Stimulated activated CD4-positive, alpha-beta T cell treated with anti-CD3 and anti-CD28 coated beads, Interleukin-15, amount 100 ng/mL, for 24 hours (primary cell): ENCODE measurements around the gene SLC19A1.

Source experiments
- DNase-seq: peaks from one replicate; pipeline ENCODE4 v3.0.0-alpha.2; 2020

The SLC19A1 gene

GRCh38 chr21:45515241-45516061, 26.8 kb downstream of the SLC19A1 start:
- DNase-seq = no peak

DNA sequence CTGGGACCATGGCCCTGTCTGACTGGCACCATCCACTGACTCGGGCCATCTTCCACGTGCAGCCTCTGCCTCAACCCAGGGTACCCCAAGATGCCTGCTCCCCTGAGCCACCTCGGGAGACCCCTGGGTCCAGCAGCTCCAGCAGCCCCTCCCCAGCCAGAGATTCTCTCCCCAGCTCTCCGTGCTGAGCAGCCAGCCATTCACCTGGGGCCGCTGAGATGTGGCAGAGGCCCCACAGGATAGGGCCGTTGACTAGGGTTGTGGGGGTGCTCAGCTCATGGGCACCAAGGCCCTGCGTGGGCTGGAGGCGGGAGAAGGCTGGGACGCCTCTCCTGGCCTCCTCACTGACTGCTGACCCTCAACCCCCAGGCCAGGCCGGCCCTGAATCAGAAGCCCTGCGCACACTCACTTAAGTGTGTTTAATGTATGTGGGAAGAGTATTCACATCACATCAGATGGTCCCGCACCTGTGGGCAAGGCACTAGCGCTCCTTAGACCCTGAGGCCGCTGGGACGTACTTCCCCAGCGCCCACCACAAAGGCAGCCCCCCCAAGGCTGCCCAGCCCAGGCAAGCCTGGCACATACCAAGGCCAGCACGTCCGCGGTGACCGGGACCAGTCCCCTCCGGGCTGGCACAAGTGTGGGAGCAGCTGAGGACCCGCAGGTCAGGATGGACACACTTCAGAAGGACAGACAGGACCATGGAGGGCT, 27.8 kb downstream of the SLC19A1 start:
- no peak for DNase-seq

- no peak for DNase-seq
Observed at GRCh38 chr21:45513741-45514310, 28.4 kb downstream of the SLC19A1 start.

DNA sequence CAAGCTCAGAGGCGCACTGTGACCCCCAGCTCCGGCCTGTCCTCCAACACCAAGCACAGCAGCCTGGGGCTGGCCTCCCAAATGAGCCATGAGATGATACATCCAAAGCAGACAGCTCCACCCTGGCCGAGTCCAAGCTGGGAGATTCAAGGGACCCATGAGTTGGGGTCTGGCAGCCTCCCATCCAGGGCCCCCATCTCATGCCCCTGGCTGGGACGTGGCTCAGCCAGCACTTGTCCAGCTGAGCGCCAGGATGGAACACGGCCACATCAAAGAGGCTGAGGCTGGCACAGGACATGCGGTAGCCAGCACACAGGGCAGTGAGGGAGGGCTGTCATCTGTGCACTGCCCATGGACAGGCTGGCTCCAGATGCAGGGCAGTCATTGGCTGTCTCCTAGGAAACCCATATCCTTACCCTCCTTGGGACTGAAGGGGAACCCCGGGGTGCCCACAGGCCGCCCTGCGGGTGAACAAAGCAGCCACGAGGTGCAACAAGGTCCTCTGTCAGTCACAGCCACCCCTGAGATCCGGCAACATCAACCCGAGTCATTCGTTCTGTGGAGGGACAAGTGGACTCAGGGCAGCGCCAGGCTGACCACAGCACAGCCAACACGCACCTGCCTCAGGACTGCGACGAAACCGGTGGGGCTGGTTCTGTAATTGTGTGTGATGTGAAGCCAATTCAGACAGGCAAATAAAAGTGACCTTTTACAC, 29.1 kb downstream of the SLC19A1 start:
- no peak for DNase-seq

DNA sequence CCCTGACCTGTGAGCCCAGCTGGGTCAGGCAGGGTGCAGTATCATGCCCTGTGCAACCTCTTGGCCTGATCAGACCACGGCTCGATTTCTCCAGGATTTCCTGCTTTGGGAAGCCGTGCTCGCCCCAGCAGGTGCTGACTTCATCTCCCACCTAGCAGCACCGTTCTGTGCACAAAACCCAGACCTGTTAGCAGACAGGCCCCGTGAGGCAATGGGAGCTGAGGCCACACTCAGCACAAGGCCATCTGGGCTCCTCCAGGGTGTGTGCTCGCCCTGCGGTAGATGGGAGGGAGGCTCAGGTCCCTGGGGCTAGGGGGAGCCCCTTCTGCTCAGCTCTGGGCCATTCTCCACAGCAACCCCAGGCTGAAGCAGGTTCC, 29.6 kb downstream of the SLC19A1 start:
- no peak for DNase-seq

GRCh38 chr21:45511661-45512431, 30.4 kb downstream of the SLC19A1 start:
- no peak for DNase-seq

GRCh38 chr21:45511007-45511406, 31.2 kb downstream of the SLC19A1 start:
- no peak for DNase-seq

DNA sequence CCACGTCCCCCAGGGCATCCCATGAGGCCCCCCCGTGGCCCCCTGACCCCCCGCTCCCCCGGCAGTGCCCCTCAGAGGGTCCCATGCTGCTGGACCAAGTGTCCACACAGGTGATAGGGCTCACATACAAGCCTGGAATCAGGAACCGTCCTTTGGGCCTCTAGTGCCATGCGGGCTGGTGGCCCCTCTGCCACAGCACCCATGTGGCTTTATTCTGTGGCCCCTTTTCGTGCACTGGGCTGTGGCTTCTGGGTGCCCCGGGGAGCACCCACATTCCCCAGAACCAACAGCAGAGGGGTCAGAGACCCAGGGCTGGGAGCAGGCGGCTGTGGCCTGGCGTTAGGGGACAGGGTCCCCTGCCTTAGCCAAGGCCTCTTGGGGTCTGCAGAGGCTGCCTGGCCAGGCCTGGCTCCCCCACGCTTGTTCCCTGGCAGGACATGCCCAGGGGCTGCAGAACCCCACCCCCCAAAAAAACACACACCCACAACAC, 31.7 kb downstream of the SLC19A1 start:
- DNase-seq = no peak

DNA sequence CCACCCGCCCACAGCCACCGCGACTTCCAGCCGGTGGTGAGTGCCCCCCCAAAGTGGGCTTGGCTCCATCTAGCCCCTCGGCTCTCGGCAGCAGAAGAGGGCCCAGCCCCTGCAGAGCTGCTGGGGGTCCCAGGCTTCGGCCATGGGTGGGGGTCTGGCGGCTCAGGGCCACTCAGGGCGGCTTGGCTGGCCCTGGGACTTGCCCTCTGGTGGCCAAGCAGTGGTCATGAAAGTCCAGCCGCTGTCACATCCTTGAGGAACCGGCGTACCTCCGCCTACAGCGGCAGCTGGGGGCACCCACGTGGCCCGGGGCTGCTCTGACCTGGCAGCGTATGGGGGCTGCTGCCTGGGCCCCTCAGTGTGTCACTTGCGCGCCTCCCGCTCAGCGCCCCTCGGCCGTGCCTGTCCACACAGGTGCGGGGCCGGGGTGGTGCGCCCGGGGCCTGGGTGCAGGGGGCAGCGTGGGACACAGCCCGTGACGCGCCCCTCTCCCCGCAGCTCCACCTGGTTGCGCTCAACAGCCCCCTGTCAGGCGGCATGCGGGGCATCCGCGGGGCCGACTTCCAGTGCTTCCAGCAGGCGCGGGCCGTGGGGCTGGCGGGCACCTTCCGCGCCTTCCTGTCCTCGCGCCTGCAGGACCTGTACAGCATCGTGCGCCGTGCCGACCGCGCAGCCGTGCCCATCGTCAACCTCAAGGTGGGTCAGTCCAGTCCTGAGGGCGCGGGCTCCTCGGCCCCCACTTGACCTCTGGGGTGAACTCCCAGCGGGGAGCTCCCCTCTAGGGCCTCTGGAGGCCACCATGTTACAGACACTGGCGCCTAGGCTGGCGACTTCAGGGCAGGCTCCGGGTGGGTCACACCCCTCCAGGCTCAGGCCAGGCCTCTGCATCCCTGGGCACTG, 32.4 kb downstream of the SLC19A1 start:
- no peak for DNase-seq

DNA sequence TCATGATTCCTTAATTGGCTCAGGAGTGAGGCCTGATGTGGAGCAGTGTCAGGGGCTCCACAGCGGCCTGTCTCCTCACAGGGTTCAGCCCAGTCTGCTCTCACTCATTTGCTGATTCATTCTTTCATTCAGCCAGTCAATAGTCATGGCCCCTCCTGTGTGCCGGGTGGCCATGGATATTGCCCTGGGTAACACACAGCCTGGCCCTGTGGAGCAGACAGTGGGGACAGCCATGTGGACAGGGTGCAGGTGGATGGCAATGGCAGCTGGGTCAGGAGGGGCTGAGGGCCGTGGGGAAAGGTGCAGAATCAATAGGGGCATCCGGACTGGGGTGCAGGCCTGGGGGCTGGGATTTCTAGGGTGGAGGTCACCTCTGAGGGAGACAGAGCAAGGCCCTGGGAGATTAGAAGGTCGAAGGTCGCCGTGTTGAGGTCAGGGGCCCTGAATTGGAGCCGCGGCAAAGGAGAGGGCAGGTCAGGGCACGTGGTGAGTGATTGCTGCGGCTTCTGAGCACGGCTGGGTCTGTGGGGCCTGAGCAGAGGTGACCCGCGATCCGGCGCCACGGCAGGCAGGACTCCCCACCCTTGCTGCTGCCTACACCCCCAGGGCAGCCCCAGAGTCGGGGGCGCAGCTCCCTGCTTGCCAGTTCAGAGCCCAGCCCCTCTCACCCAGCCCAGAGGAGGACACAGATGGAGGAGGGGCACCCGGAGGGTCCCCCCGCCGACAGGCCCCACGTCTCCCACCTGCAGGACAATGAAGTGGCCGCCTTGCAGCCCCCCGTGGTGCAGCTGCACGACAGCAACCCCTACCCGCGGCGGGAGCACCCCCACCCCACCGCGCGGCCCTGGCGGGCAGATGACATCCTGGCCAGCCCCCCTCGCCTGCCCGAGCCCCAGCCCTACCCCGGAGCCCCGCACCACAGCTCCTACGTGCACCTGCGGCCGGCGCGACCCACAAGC, 33.4 kb downstream of the SLC19A1 start:
- no peak for DNase-seq

DNA sequence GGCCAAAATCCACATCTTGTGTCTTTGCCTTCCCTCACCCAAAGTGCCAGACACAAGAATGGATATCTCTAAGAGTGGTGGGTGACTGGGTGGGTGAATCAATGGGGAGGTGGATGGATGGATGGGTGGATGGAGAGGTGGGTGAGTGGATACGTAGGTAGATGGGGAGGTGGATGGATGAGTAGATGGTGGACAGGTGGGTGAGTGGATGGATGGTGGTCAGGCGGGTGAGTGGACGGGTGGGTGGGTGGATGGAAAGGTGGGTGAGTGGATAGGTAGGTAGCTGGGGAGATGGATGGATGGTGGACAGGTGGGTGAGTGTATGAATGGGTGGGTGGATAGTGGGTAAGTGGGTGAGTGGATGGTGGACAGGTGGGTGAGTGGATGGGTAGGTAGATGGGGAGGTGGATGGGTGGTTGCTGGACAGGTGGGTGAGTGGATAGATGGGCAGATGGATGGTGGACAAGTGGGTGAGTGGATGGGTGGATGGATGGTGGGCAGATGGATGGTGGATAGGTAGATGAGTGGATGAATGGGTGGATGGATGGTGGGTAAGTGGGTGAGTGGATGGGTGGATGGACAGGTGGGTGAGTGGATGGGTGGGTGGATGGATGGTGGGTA, 34.2 kb downstream of the SLC19A1 start:
- DNase-seq = no peak

DNA sequence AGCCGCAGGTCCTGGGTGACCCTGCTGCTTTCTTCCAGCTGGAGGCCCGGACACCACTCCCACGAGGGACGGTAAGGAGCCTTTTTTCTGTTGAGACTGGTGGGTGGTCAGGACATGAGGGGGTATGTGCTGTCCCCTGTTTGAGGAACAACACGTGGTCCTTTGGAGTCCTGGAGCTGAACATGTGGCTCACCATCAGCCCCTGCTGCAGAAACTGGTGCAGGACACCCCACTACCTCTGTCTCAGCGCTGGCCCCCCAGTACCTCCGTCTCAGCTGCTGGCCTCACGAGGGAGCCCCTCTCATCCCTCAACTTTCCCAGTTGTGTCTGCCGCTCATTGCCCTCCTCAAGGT, 34.7 kb downstream of the SLC19A1 start:
- no peak for DNase-seq

DNA sequence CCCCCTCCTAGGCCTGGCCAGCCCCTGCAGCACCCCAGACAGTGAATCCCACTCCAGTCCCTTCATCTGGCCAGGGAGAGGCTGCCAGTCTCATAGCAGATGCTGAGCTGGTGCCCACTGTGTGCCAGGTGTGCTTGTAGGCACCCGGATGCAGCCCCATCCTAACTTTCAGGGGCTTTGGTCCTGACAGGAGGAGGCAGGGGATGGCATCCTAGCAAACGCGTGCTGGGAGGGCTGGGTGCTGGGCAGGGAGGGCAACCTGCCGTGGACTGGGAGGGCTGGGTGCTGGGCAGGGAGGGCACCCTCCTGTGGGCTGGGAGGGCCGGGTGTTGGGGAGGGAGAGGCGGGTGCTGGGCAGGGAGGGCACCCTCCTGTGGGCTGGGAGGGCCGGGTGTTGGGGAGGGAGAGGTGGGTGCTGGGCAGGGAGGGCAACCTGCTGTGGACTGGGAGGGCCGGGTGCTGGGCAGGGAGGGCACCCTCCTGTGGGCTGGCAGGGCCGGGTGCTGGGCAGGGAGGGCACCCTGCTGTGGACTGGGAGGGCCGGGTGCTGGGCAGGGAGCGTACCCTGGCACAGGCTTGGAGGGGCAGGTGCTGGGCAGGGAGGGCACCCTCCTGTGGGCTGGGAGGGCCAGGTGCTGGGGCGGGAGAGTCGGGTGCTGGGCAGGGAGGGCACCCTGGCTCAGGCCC, 35.3 kb downstream of the SLC19A1 start:
- no peak for DNase-seq

DNA sequence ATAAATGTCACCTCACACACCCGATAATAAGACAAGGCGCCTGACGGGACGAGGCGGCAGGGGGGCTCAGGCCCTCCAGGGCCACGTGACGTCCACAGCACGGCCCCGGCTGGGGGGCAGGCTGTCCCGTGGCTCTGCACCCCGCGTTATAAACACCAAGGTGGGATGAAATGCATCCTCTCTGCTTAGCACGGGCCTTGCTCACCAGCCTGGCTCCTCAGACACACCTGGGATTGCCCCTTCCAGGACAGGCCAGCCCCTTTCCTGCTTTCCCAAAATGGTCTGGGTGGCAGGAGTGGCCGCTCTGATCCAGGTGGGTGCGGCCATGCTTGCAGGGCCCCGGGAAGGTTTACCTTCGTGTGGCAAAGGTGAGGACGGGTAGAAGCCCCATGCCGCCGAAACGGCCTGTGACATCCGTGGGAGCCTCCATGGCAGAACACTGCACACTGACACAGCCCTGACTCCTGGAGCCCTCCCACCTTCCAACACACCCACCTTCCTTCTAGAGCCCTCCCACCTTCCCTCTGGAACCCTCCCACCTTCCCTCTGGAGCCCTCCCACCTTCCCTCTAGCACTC, 35.9 kb downstream of the SLC19A1 start:
- no peak for DNase-seq

- no peak for DNase-seq
Observed at GRCh38 chr21:45505416-45506021, 36.7 kb downstream of the SLC19A1 start.

GRCh38 chr21:45504516-45505415, 37.5 kb downstream of the SLC19A1 start:
- no peak for DNase-seq

DNA sequence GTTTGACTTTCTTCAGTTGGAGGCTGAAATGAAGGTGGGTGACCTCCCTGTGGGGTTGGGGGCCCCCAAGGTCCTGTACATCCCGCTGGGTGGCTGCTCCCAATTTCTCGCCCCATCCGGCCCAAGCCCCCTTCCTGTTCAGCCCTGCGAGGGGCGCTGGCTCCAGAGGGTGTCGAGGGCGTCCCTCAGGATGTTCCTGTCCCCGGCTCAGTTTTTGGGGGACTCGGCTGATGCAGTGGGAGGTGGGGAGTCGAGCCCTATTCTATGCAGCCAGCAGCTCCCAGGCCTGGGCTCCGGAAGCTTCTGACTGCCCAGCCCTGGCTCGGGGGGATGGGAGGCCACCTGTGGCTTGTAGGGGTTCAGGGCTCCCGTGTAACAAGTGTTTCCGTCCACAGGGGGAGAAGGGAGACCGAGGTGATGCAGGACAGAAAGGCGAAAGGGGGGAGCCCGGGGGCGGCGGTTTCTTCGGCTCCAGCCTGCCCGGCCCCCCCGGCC, 38.2 kb downstream of the SLC19A1 start:
- no peak for DNase-seq
